GM21737 (cell line): ENCODE measurements around the gene CSPG4.
"Not testable (repeated sequence)": the region's sequence is repeated elsewhere in the genome, so short reads cannot be mapped to it uniquely, and the experiment has no call there.

ENCODE experiments used
- ATAC-seq: cut with Tn5 transposase; IDR thresholded peaks from one replicate; pipeline ENCODE4 v1.9.1; 2021; ENCODE audit warnings: mild to moderate bottlenecking, moderate library complexity; ENCODE audit not compliant: unreplicated experiment

The CSPG4 gene

GRCh38 chr15:75705854-75706681 lies 6.6 kb downstream of the CSPG4 start:
- no peak for ATAC-seq

GRCh38 chr15:75705375-75705774 lies 7.3 kb downstream of the CSPG4 start:
- not testable (repeated sequence) for ATAC-seq

- no peak for ATAC-seq
Observed at GRCh38 chr15:75704618-75705017, 8.0 kb downstream of the CSPG4 start.

- no peak for ATAC-seq
Observed at GRCh38 chr15:75704263-75704615, 8.4 kb downstream of the CSPG4 start.

- ATAC-seq: not testable (repeated sequence)
Observed at GRCh38 chr15:75703440-75704262, 9.0 kb downstream of the CSPG4 start.

GRCh38 chr15:75702436-75702835 lies 10.2 kb downstream of the CSPG4 start:
- no peak for ATAC-seq

GRCh38 chr15:75701071-75702003 lies 11.3 kb downstream of the CSPG4 start:
- ATAC-seq: not testable (repeated sequence)

- peak; percentile 51 for ATAC-seq
Observed at GRCh38 chr15:75699961-75700874, 12.4 kb downstream of the CSPG4 start.

GRCh38 chr15:75699517-75699916 lies 13.1 kb downstream of the CSPG4 start:
- not testable (repeated sequence) for ATAC-seq

GRCh38 chr15:75697974-75698747 lies 14.5 kb downstream of the CSPG4 start:
- not testable (repeated sequence) for ATAC-seq

GRCh38 chr15:75697523-75697922 lies 15.1 kb downstream of the CSPG4 start:
- ATAC-seq: no peak

GRCh38 chr15:75696854-75697259 lies 15.8 kb downstream of the CSPG4 start:
- no peak for ATAC-seq

GRCh38 chr15:75696311-75696720 lies 16.3 kb downstream of the CSPG4 start:
- ATAC-seq: no peak

- no peak for ATAC-seq
Observed at GRCh38 chr15:75695634-75696310, 16.9 kb downstream of the CSPG4 start.

- no peak for ATAC-seq
Observed at GRCh38 chr15:75695220-75695619, 17.4 kb downstream of the CSPG4 start.

GRCh38 chr15:75694241-75695182 lies 18.1 kb downstream of the CSPG4 start:
- no peak for ATAC-seq

GRCh38 chr15:75693501-75694240 lies 19.0 kb downstream of the CSPG4 start:
- ATAC-seq: no peak
